NCI-H1092 (cell line): Measurements from ENCODE around the gene ELF1.
"Not testable (repeated sequence)": the region's sequence is repeated elsewhere in the genome, so short reads cannot be mapped to it uniquely, and the experiment has no call there.

Experiments used
- DNase-seq: peaks from one replicate; lab custom pipeline; 2025; lab: John Stamatoyannopoulos, UW

The ELF1 gene

GRCh38 chr13:40933508-40934204, 85.5 kb downstream of the ELF1 start:
- DNase-seq = no peak

- no peak for DNase-seq
These were observed 86.9 kb downstream of the ELF1 start for GRCh38 chr13:40932252-40932651.

GRCh38 chr13:40931719-40932118, 87.4 kb downstream of the ELF1 start:
- DNase-seq = no peak

GRCh38 chr13:40929883-40930282, 89.2 kb downstream of the ELF1 start:
- DNase-seq = not testable (repeated sequence)

GRCh38 chr13:40928980-40929379, 90.1 kb downstream of the ELF1 start:
- no peak for DNase-seq

- DNase-seq = no peak
These were observed 91.2 kb downstream of the ELF1 start for GRCh38 chr13:40927929-40928328.

- no peak for DNase-seq
These were observed 95.2 kb downstream of the ELF1 start for GRCh38 chr13:40923867-40924266.

- DNase-seq = no peak
These were observed 96.6 kb downstream of the ELF1 start for GRCh38 chr13:40922437-40923040.

GRCh38 chr13:40920826-40921225, 98.3 kb downstream of the ELF1 start:
- no peak for DNase-seq

GRCh38 chr13:40919901-40920300, 99.2 kb downstream of the ELF1 start:
- DNase-seq = not testable (repeated sequence)

- no peak for DNase-seq
These were observed 102.7 kb downstream of the ELF1 start for GRCh38 chr13:40916207-40916998.

- not testable (repeated sequence) for DNase-seq
These were observed 104.3 kb downstream of the ELF1 start for GRCh38 chr13:40914863-40915262.

- no peak for DNase-seq
These were observed 107.8 kb downstream of the ELF1 start for GRCh38 chr13:40911341-40911740.

GRCh38 chr13:40910324-40911050, 108.6 kb downstream of the ELF1 start:
- DNase-seq = no peak

- DNase-seq = not testable (repeated sequence)
These were observed 109.4 kb downstream of the ELF1 start for GRCh38 chr13:40909541-40910200.

- no peak for DNase-seq
These were observed 110.6 kb downstream of the ELF1 start for GRCh38 chr13:40908546-40908945.

- DNase-seq = not testable (repeated sequence)
These were observed 118.1 kb downstream of the ELF1 start for GRCh38 chr13:40901032-40901431.

- DNase-seq = not testable (repeated sequence)
These were observed 118.5 kb downstream of the ELF1 start for GRCh38 chr13:40900568-40900967.

- DNase-seq = no peak
These were observed 122.1 kb downstream of the ELF1 start for GRCh38 chr13:40897053-40897452.

- no peak for DNase-seq
These were observed 123.6 kb downstream of the ELF1 start for GRCh38 chr13:40895227-40896184.

- not testable (repeated sequence) for DNase-seq
These were observed 125.5 kb downstream of the ELF1 start for GRCh38 chr13:40893573-40893972.
